KMS-11 (cell line): ENCODE data around the gene ZBTB7C.

Experiments
- H2AFZ ChIP-seq: fragments of 200-600 bp; sonication (generic); 2 replicates; pipeline ENCODE4 v1.6.1; 2016; ENCODE audit warnings: antibody characterized with exemption, mixed run types, low read depth
- H3K27ac ChIP-seq: fragments of 200-600 bp; sonication (generic); 2 replicates; pipeline ENCODE4 v1.6.1; 2016; ENCODE audit warnings: mild to moderate bottlenecking, mixed run types
- H3K27me3 ChIP-seq: fragments of 200-600 bp; sonication (generic); 2 replicates; pipeline ENCODE4 v1.6.1; 2017; ENCODE audit warnings: mild to moderate bottlenecking, low read depth, mixed run types, moderate library complexity; ENCODE audit not compliant: insufficient read depth
- H3K36me3 ChIP-seq: fragments of 200-600 bp; sonication (generic); 2 replicates; pipeline ENCODE4 v1.6.1; 2017; ENCODE audit warnings: mild to moderate bottlenecking, mixed run types; ENCODE audit not compliant: insufficient read depth
- H3K4me1 ChIP-seq: fragments of 200-600 bp; sonication (generic); 2 replicates; pipeline ENCODE4 v1.6.1; 2016; ENCODE audit warnings: mild to moderate bottlenecking, low read depth, mixed run types; ENCODE audit not compliant: poor library complexity, severe bottlenecking
- H3K4me2 ChIP-seq: fragments of 200-600 bp; sonication (generic); 2 replicates; pipeline ENCODE4 v1.7.0; 2016; ENCODE audit warnings: mild to moderate bottlenecking, mixed run types
- H3K4me3 ChIP-seq: fragments of 200-600 bp; sonication (generic); IDR thresholded peaks from 2 replicates; pipeline ENCODE4 v1.6.1; 2017; ENCODE audit warnings: low read depth, low read length, mixed read lengths; ENCODE audit not compliant: insufficient read depth
- H3K79me2 ChIP-seq: fragments of 200-600 bp; sonication (generic); 2 replicates; pipeline ENCODE4 v1.6.1; 2016; ENCODE audit warnings: low read depth, mixed run types; ENCODE audit not compliant: insufficient read depth
- H3K9ac ChIP-seq: fragments of 200-600 bp; sonication (generic); 2 replicates; pipeline ENCODE4 v1.6.1; 2016; ENCODE audit warnings: mild to moderate bottlenecking, mixed run types
- H4K20me1 ChIP-seq: fragments of 200-600 bp; sonication (generic); 2 replicates; pipeline ENCODE4 v1.6.1; 2016; ENCODE audit warnings: mild to moderate bottlenecking, mixed run types; ENCODE audit not compliant: insufficient read depth
- CTCF ChIP-seq: fragments of 200-600 bp; sonication (generic); conservative IDR thresholded peaks from 2 replicates; pipeline ENCODE4 v1.6.1; 2017; ENCODE audit warnings: low read depth, mild to moderate bottlenecking, antibody characterized with exemption, low read length, moderate library complexity, mixed read lengths

Gene ZBTB7C

GRCh38 chr18:48375150-48375800 lies 33.9 kb downstream of the ZBTB7C start:
- Histone ChIP-seq H3K27me3 (no peaks in the 10 kb centered on the region), H3K4me2 (no peak overlapping the region), H2AFZ (no peak overlapping the region), H3K79me2 (no peaks in the 10 kb centered on the region), H4K20me1 (no peaks in the 10 kb centered on the region), H3K36me3 (no peaks in the 10 kb centered on the region), H3K27ac (no peak overlapping the region), H3K4me3 (no peak overlapping the region), H3K9ac (no peak overlapping the region), H3K4me1 (no peaks in the 10 kb centered on the region)
- TF ChIP-seq CTCF, result no peak

GRCh38 chr18:48374423-48375149 lies 34.6 kb downstream of the ZBTB7C start:
- Histone ChIP-seq H3K27ac (no peak overlapping the region), H3K4me1 (no peaks in the 10 kb centered on the region), H2AFZ (no peak overlapping the region), H3K4me2 (no peak overlapping the region), H3K4me3 (no peak overlapping the region), H3K9ac (no peak overlapping the region), H3K36me3 (no peaks in the 10 kb centered on the region), H3K27me3 (no peaks in the 10 kb centered on the region), H4K20me1 (no peaks in the 10 kb centered on the region), H3K79me2 (no peaks in the 10 kb centered on the region)
- no peak for TF ChIP-seq CTCF

GRCh38 chr18:48371854-48372602 lies 37.2 kb downstream of the ZBTB7C start:
- H4K20me1 ChIP-seq, result no peaks in the 10 kb centered on the region
- no peaks in the 10 kb centered on the region for H3K27me3 ChIP-seq
- H3K9ac ChIP-seq, result no peak overlapping the region
- H2AFZ ChIP-seq, result no peak overlapping the region
- no peaks in the 10 kb centered on the region for H3K36me3 ChIP-seq
- TF ChIP-seq CTCF, result no peak
- H3K4me3 ChIP-seq, result no peak overlapping the region
- no peak overlapping the region for H3K4me2 ChIP-seq
- no peaks in the 10 kb centered on the region for H3K79me2 ChIP-seq
- no peak overlapping the region for H3K27ac ChIP-seq
- H3K4me1 ChIP-seq, result no peaks in the 10 kb centered on the region

- H3K4me2 ChIP-seq, result no peak overlapping the region
- H3K4me3 ChIP-seq, result no peak overlapping the region
- no peak overlapping the region for H3K27ac ChIP-seq
- H2AFZ ChIP-seq, result no peak overlapping the region
- H3K4me1 ChIP-seq, result no peaks in the 10 kb centered on the region
- H3K36me3 ChIP-seq, result no peaks in the 10 kb centered on the region
- no peaks in the 10 kb centered on the region for H3K27me3 ChIP-seq
- H3K9ac ChIP-seq, result no peak overlapping the region
- H3K79me2 ChIP-seq, result no peaks in the 10 kb centered on the region
- no peak for TF ChIP-seq CTCF
- no peaks in the 10 kb centered on the region for H4K20me1 ChIP-seq
Observed at GRCh38 chr18:48367557-48367956, 41.6 kb downstream of the ZBTB7C start.
